ENCODE data around the gene TBL1XR1. TPM values are rescaled to one million over a fixed set of nuclear protein-coding genes. Genes with fewer than 3 reads are reported as not detected.
A peak's percentile ranks its signal among the peaks of the same experiment; 100 is the strongest.

TBL1XR1 gene
- total RNA-seq, 2 donors from 2014 or later: 119 to 162 TPM

- Mint-ChIP-seq H3K4me1 (ENCODE audit: low read depth in 2 of 2) (peaks cover 43 to 65% of the 10 kb centered on the region in 2 donors), H3K9me3 (no peaks in the 10 kb centered on the region), H3K27ac (no peak overlapping the region)
Measured at GRCh38 chr3:177114253-177114652, 83.0 kb downstream of the TBL1XR1 start.

GRCh38 chr3:177111541-177111949, 85.7 kb downstream of the TBL1XR1 start:
- Mint-ChIP-seq H3K36me3 (no peaks in the 10 kb centered on the region), H3K4me3 (no peak overlapping the region), H3K4me1 (ENCODE audit: low read depth in 2 of 2) (peaks cover 42 to 58% of the 10 kb centered on the region in 2 donors), H3K27me3 (no peaks in the 10 kb centered on the region), H3K27ac (no peak overlapping the region), H3K9me3 (no peaks in the 10 kb centered on the region)
- ATAC-seq (no peak), DNase-seq (ENCODE audit: low spot score) (no peak)

More at GRCh38 chr3:177114253-177114652, 83.0 kb downstream of the TBL1XR1 start:
- no peaks in the 10 kb centered on the region for H3K27me3 Mint-ChIP-seq
- ATAC-seq (no peak), DNase-seq (ENCODE audit: low spot score) (no peak)
- no peak overlapping the region for H3K4me3 Mint-ChIP-seq
- no peaks in the 10 kb centered on the region for H3K36me3 Mint-ChIP-seq

DNA sequence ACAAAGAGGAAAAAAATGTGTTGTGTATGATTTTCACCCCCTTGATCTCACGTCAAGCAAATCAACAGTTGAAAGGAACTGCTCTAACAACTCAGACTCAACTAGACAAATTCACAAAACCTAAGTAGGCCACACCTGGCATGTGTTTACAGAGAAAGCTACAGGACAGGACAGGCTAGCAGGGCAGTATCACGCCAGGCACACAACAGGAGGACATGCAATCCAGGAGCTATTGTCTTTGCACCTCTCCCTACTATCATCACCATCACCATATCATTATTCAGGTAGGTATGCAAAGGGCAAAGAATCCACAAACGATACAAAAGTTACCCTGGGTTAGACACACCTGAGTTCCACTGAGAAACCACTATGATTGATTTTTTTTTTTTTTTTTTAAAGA, 86.4 kb downstream of the TBL1XR1 start:
- Mint-ChIP-seq H3K4me3 (no peak overlapping the region), H3K9me3 (no peaks in the 10 kb centered on the region), H3K36me3 (no peaks in the 10 kb centered on the region), H3K27ac (peak overlapping the region in 1 of 2 donors; percentile 25), H3K4me1 (ENCODE audit: low read depth in 2 of 2) (peaks cover 36 to 54% of the 10 kb centered on the region in 2 donors), H3K27me3 (no peaks in the 10 kb centered on the region)
- ATAC-seq (no peak), DNase-seq (ENCODE audit: low spot score) (no peak)

GRCh38 chr3:177110386-177110785, 86.9 kb downstream of the TBL1XR1 start:
- H3K27me3 Mint-ChIP-seq: no peaks in the 10 kb centered on the region
- H3K4me1 Mint-ChIP-seq (ENCODE audit: low read depth in 2 of 2): peaks cover 36 to 54% of the 10 kb centered on the region in 2 donors
- peak overlapping the region in 1 of 2 donors; percentile 25 for H3K27ac Mint-ChIP-seq
- H3K4me3 Mint-ChIP-seq: no peak overlapping the region
- no peak for DNase-seq (ENCODE audit: low spot score)
- no peaks in the 10 kb centered on the region for H3K9me3 Mint-ChIP-seq
- ATAC-seq: no peak
- no peaks in the 10 kb centered on the region for H3K36me3 Mint-ChIP-seq

DNA sequence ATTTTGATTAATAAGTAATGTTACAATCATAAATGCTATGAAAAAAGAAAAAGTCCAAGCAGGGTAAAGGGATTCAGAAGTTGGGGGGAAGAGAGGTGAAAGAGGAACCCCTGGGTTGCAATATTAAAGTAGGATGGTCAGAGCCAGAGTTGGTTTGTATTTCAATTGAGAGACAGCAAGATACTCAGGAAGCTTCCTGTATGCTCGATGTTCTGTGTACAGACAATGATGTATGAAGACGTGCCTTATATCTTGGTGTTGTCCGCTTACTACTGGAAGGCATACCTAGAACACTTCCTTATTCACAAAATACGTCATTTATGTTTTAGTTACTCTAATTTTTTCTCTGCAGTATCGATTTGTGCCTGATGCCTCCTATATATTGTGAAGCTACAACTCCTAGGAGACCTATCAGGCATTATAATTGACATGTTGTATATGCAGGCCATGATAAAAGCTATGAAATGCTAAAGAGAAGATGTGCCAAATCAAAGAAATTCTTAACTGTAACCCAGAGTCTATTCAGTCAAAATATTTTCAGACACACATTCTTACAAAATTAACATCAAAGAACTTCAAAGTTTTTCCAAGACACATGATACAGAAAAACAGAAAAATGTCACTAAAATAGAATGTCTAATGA, 87.5 kb downstream of the TBL1XR1 start:
- Mint-ChIP-seq H3K4me3 (no peak overlapping the region), H3K4me1 (ENCODE audit: low read depth in 2 of 2) (peaks cover 38 to 57% of the 10 kb centered on the region in 2 donors), H3K27ac (peak overlapping the region in 1 of 2 donors; percentile 25), H3K36me3 (no peaks in the 10 kb centered on the region), H3K9me3 (no peaks in the 10 kb centered on the region), H3K27me3 (no peaks in the 10 kb centered on the region)
- ATAC-seq (no peak), DNase-seq (ENCODE audit: low spot score) (no peak)

DNA sequence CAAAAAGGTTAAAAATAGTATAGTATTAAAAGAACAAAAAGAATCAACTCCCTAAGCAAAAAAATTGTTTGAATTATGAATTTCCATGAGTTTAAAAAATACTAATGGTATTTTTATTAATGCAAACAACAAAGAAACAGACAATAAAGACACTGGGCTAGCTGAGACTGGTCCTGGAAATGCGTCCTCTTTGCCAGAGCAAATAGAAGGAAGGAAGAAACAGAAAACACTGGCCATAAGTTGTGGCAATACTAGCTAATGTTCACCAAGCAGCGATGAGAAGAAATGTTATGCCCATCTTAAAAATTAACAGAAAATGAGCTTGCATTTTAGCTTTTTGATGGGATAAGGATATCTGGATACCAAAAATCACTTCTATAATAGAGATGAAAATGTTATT, 88.6 kb downstream of the TBL1XR1 start:
- Mint-ChIP-seq H3K9me3 (no peaks in the 10 kb centered on the region), H3K4me1 (ENCODE audit: low read depth in 2 of 2) (peaks cover 43 to 63% of the 10 kb centered on the region in 2 donors), H3K27me3 (no peaks in the 10 kb centered on the region), H3K4me3 (no peak overlapping the region), H3K36me3 (no peaks in the 10 kb centered on the region), H3K27ac (no peak overlapping the region)
- ATAC-seq: no peak
- no peak for DNase-seq (ENCODE audit: low spot score)

GRCh38 chr3:177107461-177108239, 89.6 kb downstream of the TBL1XR1 start:
- no peaks in the 10 kb centered on the region for H3K9me3 Mint-ChIP-seq
- no peak overlapping the region for H3K27ac Mint-ChIP-seq
- no peak for ATAC-seq
- DNase-seq (ENCODE audit: low spot score): no peak
- no peaks in the 10 kb centered on the region for H3K36me3 Mint-ChIP-seq
- H3K27me3 Mint-ChIP-seq: no peaks in the 10 kb centered on the region
- no peak overlapping the region for H3K4me3 Mint-ChIP-seq
- H3K4me1 Mint-ChIP-seq (ENCODE audit: low read depth in 2 of 2): peaks cover 36 to 56% of the 10 kb centered on the region in 2 donors

DNA sequence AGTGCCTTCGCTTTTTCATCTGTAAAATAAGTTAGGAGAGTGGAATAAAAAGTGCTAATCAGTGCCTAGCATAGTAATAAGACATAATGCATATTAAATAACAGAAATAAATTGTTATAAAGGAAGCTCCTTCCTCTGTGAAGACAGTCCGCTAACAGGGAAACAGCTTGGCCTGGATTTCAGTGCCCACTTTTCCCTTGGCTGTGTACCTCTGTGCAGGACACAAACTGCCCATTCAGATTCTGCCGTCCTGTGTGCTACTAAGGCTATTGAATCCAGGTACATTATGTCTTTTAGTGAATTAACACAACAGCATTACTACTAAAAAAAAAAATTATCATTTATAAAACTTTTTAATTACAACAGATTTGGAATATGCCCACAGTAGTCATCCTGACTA, 90.7 kb downstream of the TBL1XR1 start:
- DNase-seq (ENCODE audit: low spot score) (no peak), ATAC-seq (no peak)
- Mint-ChIP-seq H3K27me3 (no peaks in the 10 kb centered on the region), H3K4me3 (no peak overlapping the region), H3K36me3 (no peaks in the 10 kb centered on the region), H3K9me3 (no peaks in the 10 kb centered on the region), H3K4me1 (ENCODE audit: low read depth in 2 of 2) (peaks cover 38 to 56% of the 10 kb centered on the region in 2 donors), H3K27ac (no peak overlapping the region)

DNA sequence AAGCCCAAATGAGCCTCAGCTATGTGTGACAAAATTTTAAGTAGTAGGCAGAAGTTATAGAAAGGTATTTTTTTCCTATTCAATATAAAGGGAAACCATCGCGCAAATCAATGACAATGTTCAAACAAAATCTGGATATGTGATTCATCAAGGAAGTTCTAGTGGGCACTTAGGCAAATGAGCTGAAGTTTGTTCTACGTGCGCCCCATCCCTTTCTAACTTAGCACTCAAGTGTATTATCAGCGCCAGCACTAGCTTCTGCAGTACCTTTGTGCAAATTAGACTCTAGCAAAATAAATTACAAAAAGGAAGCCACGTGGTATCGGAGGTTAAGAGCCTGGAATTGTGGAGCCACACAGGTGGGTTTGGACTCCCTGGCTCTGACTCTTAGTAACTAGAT, 91.1 kb downstream of the TBL1XR1 start:
- no peaks in the 10 kb centered on the region for H3K36me3 Mint-ChIP-seq
- DNase-seq (ENCODE audit: low spot score) (no peak), ATAC-seq (no peak)
- no peak overlapping the region for H3K27ac Mint-ChIP-seq
- H3K27me3 Mint-ChIP-seq: no peaks in the 10 kb centered on the region
- H3K9me3 Mint-ChIP-seq: no peaks in the 10 kb centered on the region
- peaks cover 38 to 52% of the 10 kb centered on the region in 2 donors for H3K4me1 Mint-ChIP-seq (ENCODE audit: low read depth in 2 of 2)
- H3K4me3 Mint-ChIP-seq: no peak overlapping the region

- H3K36me3 Mint-ChIP-seq: no peaks in the 10 kb centered on the region
- no peak overlapping the region for H3K4me3 Mint-ChIP-seq
- H3K4me1 Mint-ChIP-seq (ENCODE audit: low read depth in 2 of 2): peaks cover 34 to 48% of the 10 kb centered on the region in 2 donors
- DNase-seq (ENCODE audit: low spot score) (no peak), ATAC-seq (no peak)
- H3K27ac Mint-ChIP-seq: no peak overlapping the region
- H3K27me3 Mint-ChIP-seq: no peaks in the 10 kb centered on the region
- no peaks in the 10 kb centered on the region for H3K9me3 Mint-ChIP-seq
Measured at GRCh38 chr3:177105623-177106022, 91.7 kb downstream of the TBL1XR1 start.

GRCh38 chr3:177104299-177104992, 92.8 kb downstream of the TBL1XR1 start:
- no peaks in the 10 kb centered on the region for H3K36me3 Mint-ChIP-seq
- no peak overlapping the region for H3K27ac Mint-ChIP-seq
- no peak for ATAC-seq
- H3K4me1 Mint-ChIP-seq (ENCODE audit: low read depth in 2 of 2): peaks cover 25 to 36% of the 10 kb centered on the region in 2 donors
- H3K9me3 Mint-ChIP-seq: no peaks in the 10 kb centered on the region
- H3K27me3 Mint-ChIP-seq: no peaks in the 10 kb centered on the region
- no peak overlapping the region for H3K4me3 Mint-ChIP-seq
- no peak for DNase-seq (ENCODE audit: low spot score)

DNA sequence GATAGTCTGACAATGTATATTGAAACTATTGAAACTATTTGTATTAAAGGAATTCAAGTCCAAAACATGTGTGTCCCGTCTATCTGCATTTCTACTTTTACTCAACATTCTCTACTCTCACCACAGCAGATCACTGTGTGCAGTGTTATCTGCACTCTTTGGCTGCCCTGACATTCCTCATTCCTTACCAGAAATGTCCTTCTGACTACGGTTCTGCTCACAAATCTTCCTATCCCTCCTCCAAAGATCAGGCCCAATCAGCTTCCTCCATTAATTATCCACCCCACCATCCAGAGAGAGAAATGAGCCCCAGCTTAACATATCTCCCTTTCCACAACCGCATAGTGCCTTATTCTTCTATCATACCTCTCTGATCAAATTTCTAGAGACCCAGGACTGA, 94.7 kb downstream of the TBL1XR1 start:
- Mint-ChIP-seq H3K27me3 (no peaks in the 10 kb centered on the region), H3K4me1 (ENCODE audit: low read depth in 2 of 2) (peaks cover 18 to 27% of the 10 kb centered on the region in 2 donors), H3K27ac (no peak overlapping the region), H3K9me3 (no peaks in the 10 kb centered on the region), H3K4me3 (no peak overlapping the region), H3K36me3 (no peaks in the 10 kb centered on the region)
- ATAC-seq: no peak
- DNase-seq (ENCODE audit: low spot score): no peak

DNA sequence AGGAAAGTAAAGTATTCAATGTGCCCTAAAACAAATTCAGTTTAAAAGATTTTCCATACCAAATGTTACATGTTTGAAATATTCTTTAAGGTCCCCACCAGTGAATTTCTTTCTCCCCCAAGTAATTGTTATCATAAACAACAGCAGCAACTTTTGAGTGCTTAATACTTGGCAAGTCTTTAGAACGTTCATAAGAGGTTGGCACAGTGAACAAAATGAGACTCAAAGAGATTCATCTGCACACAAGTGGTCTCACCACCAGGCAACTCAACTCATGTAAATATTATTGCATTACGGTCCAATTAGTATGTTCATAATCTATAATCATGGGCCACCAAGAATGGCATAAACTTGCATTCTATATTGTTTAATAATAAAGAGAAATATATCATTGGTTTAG, 98.7 kb downstream of the TBL1XR1 start:
- no peak overlapping the region for H3K27ac Mint-ChIP-seq
- peaks cover 9% of the 10 kb centered on the region for H3K36me3 Mint-ChIP-seq
- no peak for ATAC-seq
- H3K4me3 Mint-ChIP-seq: no peak overlapping the region
- peaks cover 23 to 25% of the 10 kb centered on the region in 2 donors for H3K4me1 Mint-ChIP-seq (ENCODE audit: low read depth in 2 of 2)
- DNase-seq (ENCODE audit: low spot score): no peak
- H3K27me3 Mint-ChIP-seq: no peaks in the 10 kb centered on the region
- peaks cover 2% of the 10 kb centered on the region for H3K9me3 Mint-ChIP-seq

GRCh38 chr3:177096615-177097014, 100.7 kb downstream of the TBL1XR1 start:
- Mint-ChIP-seq H3K36me3 (peaks cover 21% of the 10 kb centered on the region), H3K4me3 (no peak overlapping the region), H3K27me3 (no peaks in the 10 kb centered on the region), H3K9me3 (peaks cover 2% of the 10 kb centered on the region), H3K4me1 (ENCODE audit: low read depth in 2 of 2) (peaks cover 28 to 34% of the 10 kb centered on the region in 2 donors), H3K27ac (no peak overlapping the region)
- ATAC-seq (no peak), DNase-seq (ENCODE audit: low spot score) (no peak)

Data from natural killer cell treated with Interleukin-12 subunit alpha and Interleukin-12 subunit beta and Interleukin-15 and Interleukin-18, amount 100 ng/mL, for 72 hours (primary cell).